CD4-positive, alpha-beta T cell (primary cell): ENCODE results near the gene PON3. TPM values are rescaled to one million over a fixed set of nuclear protein-coding genes. Genes with fewer than 3 reads are reported as not detected.

Experiments
- ATAC-seq: fragments of 200-7000 bp; cut with Tn5 transposase; one replicate; pipeline ENCODE4 v1.10.0; 2022; ENCODE audit warnings: mild to moderate bottlenecking; ENCODE audit not compliant: poor library complexity
- CTCF ChIA-PET: fragments of 350-600 bp; sonication (Branson Sonifier 250); formaldehyde crosslinking; loops from one replicate; lab custom pipeline; 2021; ENCODE audit warnings: antibody characterized with exemption, inconsistent platforms; lab: Charles Lee
- POLR2A ChIA-PET: fragments of 350-600 bp; sonication (Branson Sonifier 250); formaldehyde crosslinking; loops from one replicate; lab custom pipeline; 2021; ENCODE audit warnings: antibody characterized with exemption, inconsistent platforms; lab: Charles Lee
- DNase-seq, 14 experiments: peaks; one replicate each; pipeline ENCODE4 v3.0.0-alpha.2; 2013 to 2020; ENCODE audit warnings: mixed read lengths in 2 of 14
- H3K27ac ChIP-seq, 2 donors: one replicate each; pipeline versions ENCODE4 v1.5.1 to v1.7.0; 2013; ENCODE audit warnings: low read length in 2 of 2, low read depth in 1 of 2, mild to moderate bottlenecking in 1 of 2
- H3K27me3 ChIP-seq, 2 experiments: 1 replicate in 1 of 2; 2 replicates in 1 of 2; pipeline versions ENCODE4 v1.6.1 to v1.7.0; 2013; ENCODE audit warnings: low read length in 2 of 2, control low read depth in 1 of 2, mild to moderate bottlenecking in 1 of 2, moderate library complexity in 1 of 2; ENCODE audit not compliant: insufficient read depth in 2 of 2, control insufficient read depth in 1 of 2
- H3K36me3 ChIP-seq: one replicate; pipeline ENCODE4 v1.6.1; 2013; ENCODE audit warnings: low read length, control low read depth; ENCODE audit not compliant: insufficient read depth
- H3K4me1 ChIP-seq: one replicate; pipeline ENCODE4 v1.6.1; 2013; ENCODE audit warnings: low read length, control low read depth; ENCODE audit not compliant: insufficient read depth
- H3K4me3 ChIP-seq: one replicate; pipeline ENCODE4 v1.5.1; 2013; ENCODE audit warnings: mild to moderate bottlenecking, low read length, moderate library complexity
- H3K9me3 ChIP-seq, 2 experiments: 1 replicate in 1 of 2; 2 replicates in 1 of 2; pipeline versions ENCODE4 v1.6.1 to v1.7.0; 2013; ENCODE audit warnings: low read length in 2 of 2, mild to moderate bottlenecking in 2 of 2, control low read depth in 1 of 2, moderate library complexity in 1 of 2; ENCODE audit not compliant: control insufficient read depth in 1 of 2, insufficient read depth in 1 of 2
- H3K27ac Mint-ChIP-seq: one replicate; pipeline ENCODE4 v1.8.0; 2020; ENCODE audit warnings: mixed read lengths
- H3K27me3 Mint-ChIP-seq: one replicate; pipeline ENCODE4 v1.8.0; 2021; ENCODE audit warnings: mixed read lengths
- H3K36me3 Mint-ChIP-seq: one replicate; pipeline ENCODE4 v1.8.0; 2021; ENCODE audit warnings: low read depth, mixed read lengths
- H3K4me1 Mint-ChIP-seq: one replicate; pipeline ENCODE4 v1.8.0; 2021; ENCODE audit warnings: low read depth, mixed read lengths
- H3K4me3 Mint-ChIP-seq: one replicate; pipeline ENCODE4 v1.8.0; 2020; ENCODE audit warnings: mild to moderate bottlenecking, mixed read lengths
- H3K9me3 Mint-ChIP-seq: one replicate; pipeline ENCODE4 v1.8.0; 2020; ENCODE audit warnings: mixed read lengths
- intact Hi-C, 2 experiments: fragments of 100-400 bp; cut with DNase I in 1 of 2; cut with micrococcal nuclease in 1 of 2; formaldehyde crosslinking; loops; one replicate each; pipeline versions ENCODE4 v1.15.1 to v1.9.0; 2023 to 2025; cut with DNase I, micrococcal nuclease
- total RNA-seq, 174 experiments: library from RNA in 2 of 174; stranded (reverse) in 2 of 174; gene quantifications; one replicate each; pipeline ENCODE4 v1.2.3 and lab custom pipeline; 2021 to 2026
- TF ChIP-seq, protein P1 (sequence below): fragments of 200-600 bp; IDR thresholded peaks from one replicate; pipeline ENCODE4 v1.8.0; 2022; ENCODE audit warnings: antibody characterized with exemption, mild to moderate bottlenecking

The PON3 gene
- total RNA-seq, 2 experiments from 2014 or later: not detected

DNA sequence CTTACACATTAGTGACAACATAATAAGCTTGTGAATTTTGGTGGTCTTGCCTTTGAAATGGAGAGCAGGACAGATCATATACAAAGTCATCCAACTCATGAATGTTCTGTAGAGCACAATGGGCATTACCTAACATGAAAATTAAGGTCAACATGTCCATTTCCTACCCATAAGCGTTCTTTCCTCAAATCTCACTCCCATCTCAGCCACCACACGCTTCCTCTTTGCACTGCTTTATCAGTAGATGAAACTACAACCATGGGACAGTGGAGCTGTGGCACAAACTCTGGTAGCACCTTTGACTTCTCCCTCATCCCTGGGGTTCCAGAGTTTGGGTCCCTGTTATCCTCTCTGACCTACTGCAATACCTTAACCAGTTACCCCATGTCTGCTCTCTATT lies 36.4 kb upstream of the PON3 start:
- TF ChIP-seq, protein P1, sequence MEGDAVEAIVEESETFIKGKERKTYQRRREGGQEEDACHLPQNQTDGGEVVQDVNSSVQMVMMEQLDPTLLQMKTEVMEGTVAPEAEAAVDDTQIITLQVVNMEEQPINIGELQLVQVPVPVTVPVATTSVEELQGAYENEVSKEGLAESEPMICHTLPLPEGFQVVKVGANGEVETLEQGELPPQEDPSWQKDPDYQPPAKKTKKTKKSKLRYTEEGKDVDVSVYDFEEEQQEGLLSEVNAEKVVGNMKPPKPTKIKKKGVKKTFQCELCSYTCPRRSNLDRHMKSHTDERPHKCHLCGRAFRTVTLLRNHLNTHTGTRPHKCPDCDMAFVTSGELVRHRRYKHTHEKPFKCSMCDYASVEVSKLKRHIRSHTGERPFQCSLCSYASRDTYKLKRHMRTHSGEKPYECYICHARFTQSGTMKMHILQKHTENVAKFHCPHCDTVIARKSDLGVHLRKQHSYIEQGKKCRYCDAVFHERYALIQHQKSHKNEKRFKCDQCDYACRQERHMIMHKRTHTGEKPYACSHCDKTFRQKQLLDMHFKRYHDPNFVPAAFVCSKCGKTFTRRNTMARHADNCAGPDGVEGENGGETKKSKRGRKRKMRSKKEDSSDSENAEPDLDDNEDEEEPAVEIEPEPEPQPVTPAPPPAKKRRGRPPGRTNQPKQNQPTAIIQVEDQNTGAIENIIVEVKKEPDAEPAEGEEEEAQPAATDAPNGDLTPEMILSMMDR: no peak
- Mint-ChIP-seq H3K4me1 (peaks cover 10% of the 10 kb centered on the region), H3K27me3 (no peaks in the 10 kb centered on the region), H3K27ac (no peak overlapping the region), H3K36me3 (peaks cover 4% of the 10 kb centered on the region), H3K9me3 (no peaks in the 10 kb centered on the region), H3K4me3 (no peak overlapping the region)
- no peaks in the 10 kb centered on the region for H3K9me3 ChIP-seq
- CTCF ChIA-PET: no interaction called here
- H3K4me1 ChIP-seq: peaks cover 11% of the 10 kb centered on the region
- no peaks in the 10 kb centered on the region for H3K36me3 ChIP-seq
- no peak overlapping the region for H3K27ac ChIP-seq
- POLR2A ChIA-PET: no interaction called here
- no peak for ATAC-seq
- H3K4me3 ChIP-seq: no peak overlapping the region
- peaks cover 0 to 2% of the 10 kb centered on the region in 2 experiments for H3K27me3 ChIP-seq
- no peak for DNase-seq
- intact Hi-C loops: no loop called here

DNA sequence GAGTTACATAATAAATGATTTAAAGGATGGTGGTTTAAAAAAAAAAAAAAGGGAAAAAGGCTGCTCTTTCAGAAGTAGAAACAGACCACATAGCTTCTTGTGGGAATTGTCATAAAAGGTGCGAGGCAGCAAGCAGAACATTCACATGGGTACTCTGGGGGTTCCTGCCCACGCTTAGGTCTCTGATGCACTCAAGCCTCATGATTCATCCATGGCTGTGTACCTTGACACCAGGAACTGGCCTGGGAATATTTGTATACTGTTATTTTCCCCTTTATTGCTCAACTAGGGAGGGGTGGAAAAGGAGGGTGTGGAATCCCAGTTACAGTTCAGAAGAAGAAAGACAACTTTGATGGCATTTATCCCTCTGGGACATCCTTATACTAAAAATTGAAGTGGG lies 34.7 kb upstream of the PON3 start:
- peaks cover 4% of the 10 kb centered on the region for H3K36me3 Mint-ChIP-seq
- H3K36me3 ChIP-seq: no peaks in the 10 kb centered on the region
- no peaks in the 10 kb centered on the region for H3K9me3 Mint-ChIP-seq
- intact Hi-C loops: no loop called here
- H3K4me1 ChIP-seq: peaks cover 11% of the 10 kb centered on the region
- no peak overlapping the region for H3K4me3 ChIP-seq
- peaks cover 0 to 2% of the 10 kb centered on the region in 2 experiments for H3K27me3 ChIP-seq
- no peaks in the 10 kb centered on the region for H3K9me3 ChIP-seq
- CTCF ChIA-PET: no interaction called here
- no peak overlapping the region for H3K4me3 Mint-ChIP-seq
- H3K27ac Mint-ChIP-seq: no peak overlapping the region
- no peak overlapping the region for H3K27ac ChIP-seq
- H3K4me1 Mint-ChIP-seq: peaks cover 10% of the 10 kb centered on the region
- ATAC-seq (no peak), DNase-seq (no peak)
- POLR2A ChIA-PET: no interaction called here
- TF ChIP-seq, protein P1: no peak
- H3K27me3 Mint-ChIP-seq: no peaks in the 10 kb centered on the region

DNA sequence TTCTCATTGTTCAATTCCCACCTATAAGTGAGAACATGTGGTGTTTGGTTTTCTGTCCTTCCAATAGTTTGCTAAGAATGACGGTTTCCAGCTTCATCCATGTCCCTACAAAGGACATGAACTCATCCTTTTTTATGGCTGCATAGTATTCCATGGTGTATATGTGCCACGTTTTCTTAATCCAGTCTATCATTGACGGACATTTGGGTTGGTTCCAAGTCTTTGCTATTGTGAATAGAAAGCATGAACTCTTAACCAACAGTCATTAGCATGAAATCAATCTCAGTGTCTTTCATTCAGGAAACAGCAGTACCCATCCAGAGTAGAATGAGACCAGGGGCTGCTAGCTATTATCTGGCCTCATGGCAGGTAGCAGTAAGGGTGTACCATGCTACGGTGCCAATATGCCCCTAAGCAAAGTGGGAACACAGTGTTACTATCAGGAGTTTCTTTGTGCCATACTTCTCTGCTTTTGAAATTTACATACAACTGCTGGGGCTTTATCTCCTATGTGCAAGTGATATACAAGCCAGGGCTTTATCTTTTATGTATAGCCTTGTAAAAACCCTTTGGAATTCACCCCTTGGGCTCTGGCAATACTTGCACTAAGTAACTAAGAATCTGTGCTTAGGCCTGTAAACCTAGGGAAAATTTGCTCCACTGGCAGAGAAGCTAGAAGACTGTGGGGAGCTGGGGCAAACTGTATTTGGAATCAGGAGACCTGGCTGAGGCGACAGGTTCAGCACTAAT lies 33.2 kb upstream of the PON3 start:
- Histone ChIP-seq H3K4me3 (no peak overlapping the region), H3K27me3 (peaks cover 0 to 2% of the 10 kb centered on the region in 2 experiments), H3K27ac (no peak overlapping the region), H3K36me3 (no peaks in the 10 kb centered on the region), H3K4me1 (peaks cover 4% of the 10 kb centered on the region), H3K9me3 (no peaks in the 10 kb centered on the region)
- Mint-ChIP-seq H3K27ac (no peak overlapping the region), H3K36me3 (no peaks in the 10 kb centered on the region), H3K4me1 (peaks cover 4% of the 10 kb centered on the region), H3K27me3 (no peaks in the 10 kb centered on the region), H3K9me3 (no peaks in the 10 kb centered on the region), H3K4me3 (no peak overlapping the region)
- ATAC-seq (no peak), DNase-seq (no peak)
- intact Hi-C loops: loop anchor here in 1 of 2 experiments (5.0 kb wide), 1 partner anchor 42 kb away; no protein-coding TSS in a partner anchor
- ChIA-PET POLR2A (no interaction called here), CTCF (no interaction called here)
- TF ChIP-seq, protein P1: no peak
